GM23248 (cell line): ENCODE results near the gene TTC28.

Experiments used
- EZH2 ChIP-seq: fragments of 200-600 bp; sonication (generic); IDR thresholded peaks from 2 replicates; pipeline ENCODE4 v1.6.1; 2018; ENCODE audit warnings: antibody characterized with exemption, mild to moderate bottlenecking; ENCODE audit not compliant: insufficient read depth, poor library complexity, severe bottlenecking
- EZH2phosphoT487 ChIP-seq: fragments of 200-600 bp; sonication (generic); IDR thresholded peaks from 2 replicates; pipeline ENCODE4 v1.6.1; 2018; ENCODE audit warnings: antibody characterized with exemption, moderate library complexity, mild to moderate bottlenecking, low read depth; ENCODE audit not compliant: insufficient read depth

DNA sequence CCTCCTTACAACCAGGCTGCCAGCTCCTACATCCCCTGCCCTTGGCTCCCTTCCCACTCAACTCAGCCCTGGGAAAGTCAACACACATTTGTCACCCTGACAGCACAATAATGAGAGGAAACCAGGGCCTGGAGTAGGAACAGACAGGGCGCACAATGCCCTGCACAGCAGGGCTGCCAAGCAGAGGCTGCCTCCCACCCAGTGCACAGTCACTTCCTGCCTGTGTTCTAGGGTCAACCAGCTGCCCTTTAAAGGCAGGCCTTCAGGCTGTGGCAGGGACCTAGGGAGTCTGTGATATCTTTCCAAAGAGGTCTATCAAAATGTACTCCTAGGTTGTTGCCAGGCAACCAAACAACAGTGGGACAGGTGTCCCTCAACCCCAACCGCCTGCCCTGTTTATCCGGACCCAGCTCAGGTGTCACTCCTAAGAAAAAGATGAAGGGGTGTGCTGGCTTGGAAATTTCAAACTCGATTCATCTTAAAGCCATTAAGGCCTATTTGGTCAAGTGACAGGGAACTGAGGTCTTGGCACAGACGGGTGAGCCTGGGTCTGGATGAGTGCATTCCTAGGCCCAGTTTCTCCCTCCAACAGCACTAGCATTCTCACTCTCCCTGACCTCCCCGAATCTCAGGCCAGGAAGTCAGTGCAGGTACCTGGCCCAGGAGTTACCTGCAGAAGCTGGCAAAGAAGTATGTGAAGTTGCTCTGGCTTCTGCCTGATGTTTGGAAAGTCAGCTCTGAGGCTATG, 650.3 kb downstream of the TTC28 start:
- TF ChIP-seq EZH2 (no peak), EZH2phosphoT487 (no peak)
